SK-N-SH (cell line): ENCODE data around the gene DIS3L2. TPM values are rescaled to one million over a fixed set of nuclear protein-coding genes. Genes with fewer than 3 reads are reported as not detected.

Source experiments
- CTCF ChIA-PET: fragments of 300-600, 350-600 bp; formaldehyde crosslinking; extraction: SDS; loops from one replicate; lab custom pipeline; 2021; lab: Yijun Ruan, JAX
- POLR2A ChIA-PET: fragments of 350-600 bp; sonication (Branson Sonifier 250); formaldehyde crosslinking; extraction: SDS; loops from one replicate; lab custom pipeline; 2020; ENCODE audit warnings: antibody characterized with exemption, inconsistent platforms; lab: Yijun Ruan, JAX
- DNase-seq: peaks from one replicate; pipeline ENCODE4 v3.0.0; 2012
- H2AFZ ChIP-seq: fragments of 200-600 bp; sonication (generic); 2 replicates; pipeline ENCODE4 v1.8.1; 2016; ENCODE audit warnings: antibody characterized with exemption, mild to moderate bottlenecking, low read depth
- H3F3A ChIP-seq: fragments of 200-600 bp; sonication (generic); replicated peaks from 2 replicates; pipeline ENCODE3; 2016; ENCODE audit warnings: antibody characterized with exemption, mild to moderate bottlenecking; ENCODE audit not compliant: insufficient read depth
- H3K27ac ChIP-seq, 2 experiments: fragments of 200-500 bp in 1 of 2; fragments of 200-600 bp in 1 of 2; sonication (Bioruptor generic) in 1 of 2; sonication (generic), shearing (Covaris generic) in 1 of 2; 2 replicates each; pipeline versions ENCODE4 v1.5.1 to v1.6.1; 2014 to 2016; ENCODE audit warnings: low read depth in 2 of 2, inconsistent platforms in 1 of 2, low read length in 1 of 2, mild to moderate bottlenecking in 1 of 2, mixed read lengths in 1 of 2
- H3K27me3 ChIP-seq: fragments of 200-600 bp; sonication (generic), shearing (Covaris generic); 2 replicates; pipeline ENCODE4 v1.6.1; 2016; ENCODE audit warnings: mixed run types; ENCODE audit not compliant: insufficient read depth
- H3K36me3 ChIP-seq, 2 experiments: fragments of 200-500 bp in 1 of 2; fragments of 200-600 bp in 1 of 2; sonication (Bioruptor generic) in 1 of 2; sonication (generic) in 1 of 2; replicated peaks in 1 of 2; 2 replicates each; pipeline versions ENCODE3 to v1.5.1; 2014 to 2016; ENCODE audit warnings: low read length in 1 of 2, mild to moderate bottlenecking in 1 of 2; ENCODE audit not compliant: insufficient read depth in 2 of 2, control insufficient read depth in 1 of 2
- H3K4me1 ChIP-seq, 2 experiments: fragments of 200-500 bp in 1 of 2; fragments of 200-600 bp in 1 of 2; sonication (Bioruptor generic) in 1 of 2; sonication (generic), shearing (Covaris generic) in 1 of 2; 2 replicates each; pipeline versions ENCODE4 v1.5.1 to v1.6.1; 2014 to 2016; ENCODE audit warnings: low read depth in 1 of 2, low read length in 1 of 2, mixed run types in 1 of 2; ENCODE audit not compliant: insufficient read depth in 2 of 2, control insufficient read depth in 1 of 2
- H3K4me2 ChIP-seq: fragments of 200-600 bp; sonication (generic), shearing (Covaris generic); 2 replicates; pipeline ENCODE4 v1.6.1; 2017; ENCODE audit warnings: mixed run types
- H3K4me3 ChIP-seq, 2 experiments: fragments of 200-500 bp in 1 of 2; fragments of 200-600 bp in 1 of 2; sonication (Bioruptor generic) in 1 of 2; sonication (generic), shearing (Covaris generic) in 1 of 2; 2 replicates each; pipeline versions ENCODE4 v1.5.1 to v1.8.1; 2014 to 2016; ENCODE audit warnings: low read depth in 2 of 2, inconsistent platforms in 1 of 2, low read length in 1 of 2, mild to moderate bottlenecking in 1 of 2, mixed read lengths in 1 of 2, moderate library complexity in 1 of 2
- H3K79me2 ChIP-seq: fragments of 200-600 bp; sonication (generic); 2 replicates; pipeline ENCODE4 v1.8.1; 2017; ENCODE audit warnings: mild to moderate bottlenecking; ENCODE audit not compliant: insufficient read depth
- H3K9ac ChIP-seq: fragments of 200-600 bp; sonication (generic); 2 replicates; pipeline ENCODE4 v1.6.1; 2017; ENCODE audit warnings: mixed run types
- H3K9me2 ChIP-seq: fragments of 200-600 bp; sonication (generic); 2 replicates; pipeline ENCODE4 v1.6.1; 2017; ENCODE audit warnings: mixed run types
- H3K9me3 ChIP-seq: fragments of 200-600 bp; sonication (generic); 2 replicates; pipeline ENCODE4 v1.6.1; 2017; ENCODE audit warnings: mixed run types, mild to moderate bottlenecking, moderate library complexity
- H4K20me1 ChIP-seq: fragments of 200-600 bp; sonication (generic); 2 replicates; pipeline ENCODE4 v1.6.1; 2017; ENCODE audit warnings: mild to moderate bottlenecking, mixed run types; ENCODE audit not compliant: insufficient read depth
- EP300 ChIP-seq, 2 experiments: IDR thresholded peaks; 2 replicates each; pipeline versions ENCODE4 v1.4.0 to v1.6.1; 2012; ENCODE audit warnings: borderline replicate concordance in 1 of 2, low read depth in 1 of 2, low read length in 1 of 2
- GABPA ChIP-seq: IDR thresholded peaks from 2 replicates; pipeline ENCODE4 v1.4.0; 2012; ENCODE audit warnings: low read depth, mild to moderate bottlenecking
- NRF1 ChIP-seq: IDR thresholded peaks from 2 replicates; pipeline ENCODE4 v1.6.1; 2012; ENCODE audit warnings: low read depth, mild to moderate bottlenecking, low read length
- POLR2AphosphoS5 ChIP-seq: IDR thresholded peaks from 2 replicates; pipeline ENCODE4 v1.6.1; 2012; ENCODE audit warnings: low read depth, low read length
- RXRA ChIP-seq: IDR thresholded peaks from 2 replicates; pipeline ENCODE4 v1.4.0; 2012; ENCODE audit warnings: low read depth, mild to moderate bottlenecking, borderline replicate concordance
- SIN3A ChIP-seq: IDR thresholded peaks from 2 replicates; pipeline ENCODE4 v1.6.1; 2012; ENCODE audit warnings: low read depth, mild to moderate bottlenecking, low read length, moderate library complexity, borderline replicate concordance
- TEAD4 ChIP-seq: IDR thresholded peaks from 2 replicates; pipeline ENCODE4 v1.4.0; 2012; ENCODE audit warnings: mild to moderate bottlenecking, borderline replicate concordance; ENCODE audit not compliant: insufficient read depth
- WGBS: methylation state at CpG from one replicate; pipeline ENCODE4 v1.1.6; 2017; ENCODE audit warnings: low lambda C conversion rate; 5-methylcytosine and 5-hydroxymethylcytosine counted together
- polyA plus RNA-seq, 3 experiments: library from polyadenylated mRNA; depleted of rRNA; stranded (reverse); fragments of >200 nt; gene quantifications; 2 replicates each; pipeline ENCODE4 v1.2.3, GENCODE V29; 2012
- TF ChIP-seq, protein P1 (sequence below): fragments of 150-350 bp; IDR thresholded peaks from 2 replicates; pipeline ENCODE4 v1.6.1; 2016; ENCODE audit warnings: mild to moderate bottlenecking, low read depth, low read length
- TF ChIP-seq, protein P2 (sequence below): IDR thresholded peaks from 2 replicates; pipeline ENCODE4; 2012
- TF ChIP-seq, protein P3 (sequence below): fragments of 150-350 bp; IDR thresholded peaks from 2 replicates; pipeline ENCODE4 v1.6.1; 2017; ENCODE audit warnings: antibody characterized with exemption, low read length, low read depth, borderline replicate concordance
- TF ChIP-seq, protein P4 (sequence below): IDR thresholded peaks from 2 replicates; pipeline ENCODE4 v1.4.0; 2012; ENCODE audit warnings: low read depth
- TF ChIP-seq, protein P5 (sequence below): fragments of 200-600 bp; sonication (generic); IDR thresholded peaks from 2 replicates; pipeline ENCODE4 v1.6.1; 2017; ENCODE audit warnings: antibody characterized with exemption, mild to moderate bottlenecking, moderate library complexity

The DIS3L2 gene
- polyA plus RNA-seq, 1 of the 3 experiments (the other 2 are of a cell fraction) = 17.9 TPM

DNA sequence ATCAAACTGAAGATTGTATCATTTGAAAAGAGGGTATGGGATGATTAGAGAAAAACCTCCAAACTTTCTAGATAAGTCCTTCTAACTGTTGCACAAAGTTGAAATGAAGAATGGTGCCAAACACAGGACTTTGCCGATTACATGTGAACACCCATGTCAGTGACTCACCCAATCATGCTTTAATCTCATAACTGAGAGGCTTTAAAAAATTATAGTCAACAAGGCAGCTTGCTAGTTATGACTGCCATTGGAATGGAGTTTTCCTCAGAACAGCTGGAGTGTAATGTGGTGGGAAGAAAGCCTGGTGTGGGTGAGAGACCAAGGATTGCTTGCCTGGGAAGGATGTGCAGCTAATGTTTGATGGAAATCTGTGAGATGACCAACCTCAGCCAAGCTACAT lies 318.8 kb downstream of the DIS3L2 start:
- WGBS = 100% methylated on average over 1 of the region's 1 CpG
- CTCF ChIA-PET = interaction anchor here (1.1 to 1.2 kb wide), 3 partner anchors 12 to 355 kb away, joined by 3 to 4 read pairs (median 4); no protein-coding TSS in a partner anchor

DNA sequence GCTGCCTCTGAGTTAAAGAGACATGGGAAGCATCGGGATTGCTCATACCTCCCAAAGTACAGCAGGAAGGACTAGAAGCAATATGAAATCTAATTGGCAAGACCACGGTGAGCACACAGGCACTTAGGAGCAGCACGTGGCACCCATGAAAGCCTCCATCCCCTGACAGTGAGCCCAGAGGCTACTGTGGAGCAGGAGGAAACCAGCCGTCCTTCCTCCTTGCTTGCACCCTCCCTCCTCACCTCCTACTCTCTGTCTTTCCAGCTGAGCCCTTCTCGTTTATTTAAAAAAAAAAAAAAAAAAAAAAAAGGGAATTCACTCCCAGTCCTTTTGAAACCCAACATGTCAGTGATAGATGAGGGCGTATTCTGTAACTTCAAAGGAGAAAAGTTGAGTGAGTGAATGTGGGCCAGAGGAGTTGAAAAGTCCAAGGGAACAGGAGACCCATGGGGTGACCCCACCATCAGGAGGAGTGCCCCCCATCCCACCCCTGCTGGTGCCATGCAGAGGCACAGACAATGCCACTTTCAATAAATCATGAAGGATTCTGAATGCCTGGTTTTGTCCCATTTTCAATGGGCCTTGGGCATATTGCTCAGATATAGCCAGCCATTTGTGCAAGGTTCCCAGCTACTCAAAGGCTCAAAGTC lies 320.5 kb downstream of the DIS3L2 start:
- Histone ChIP-seq H3K9me2 (no peaks in the 10 kb centered on the region), H3K4me2 (no peak overlapping the region), H3F3A (no peaks in the 10 kb centered on the region), H3K4me3 (no peak overlapping the region), H3K4me1 (peaks cover 0 to 8% of the 10 kb centered on the region in 2 experiments; a peak in 1 of 4 replicates), H3K36me3 (peaks cover 0 to 4% of the 10 kb centered on the region in 2 experiments)
- CTCF ChIA-PET = no interaction called here
- 92% methylated on average over 6 of the region's 6 CpGs for WGBS
- TF ChIP-seq EP300 (IDR thresholded peaks at IDR 0.05; ENCODE audit: borderline replicate concordance in 1 of 2, low read depth in 1 of 2, low read length in 1 of 2) = no peak
- TF ChIP-seq, protein P1, sequence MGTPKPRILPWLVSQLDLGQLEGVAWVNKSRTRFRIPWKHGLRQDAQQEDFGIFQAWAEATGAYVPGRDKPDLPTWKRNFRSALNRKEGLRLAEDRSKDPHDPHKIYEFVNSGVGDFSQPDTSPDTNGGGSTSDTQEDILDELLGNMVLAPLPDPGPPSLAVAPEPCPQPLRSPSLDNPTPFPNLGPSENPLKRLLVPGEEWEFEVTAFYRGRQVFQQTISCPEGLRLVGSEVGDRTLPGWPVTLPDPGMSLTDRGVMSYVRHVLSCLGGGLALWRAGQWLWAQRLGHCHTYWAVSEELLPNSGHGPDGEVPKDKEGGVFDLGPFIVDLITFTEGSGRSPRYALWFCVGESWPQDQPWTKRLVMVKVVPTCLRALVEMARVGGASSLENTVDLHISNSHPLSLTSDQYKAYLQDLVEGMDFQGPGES = no peak
- no peak for TF ChIP-seq TEAD4
- TF ChIP-seq RXRA = no peak
- no peak for TF ChIP-seq NRF1
- TF ChIP-seq, protein P2, sequence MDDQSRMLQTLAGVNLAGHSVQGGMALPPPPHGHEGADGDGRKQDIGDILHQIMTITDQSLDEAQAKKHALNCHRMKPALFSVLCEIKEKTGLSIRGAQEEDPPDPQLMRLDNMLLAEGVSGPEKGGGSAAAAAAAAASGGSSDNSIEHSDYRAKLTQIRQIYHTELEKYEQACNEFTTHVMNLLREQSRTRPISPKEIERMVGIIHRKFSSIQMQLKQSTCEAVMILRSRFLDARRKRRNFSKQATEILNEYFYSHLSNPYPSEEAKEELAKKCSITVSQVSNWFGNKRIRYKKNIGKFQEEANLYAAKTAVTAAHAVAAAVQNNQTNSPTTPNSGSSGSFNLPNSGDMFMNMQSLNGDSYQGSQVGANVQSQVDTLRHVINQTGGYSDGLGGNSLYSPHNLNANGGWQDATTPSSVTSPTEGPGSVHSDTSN = no peak
- TF ChIP-seq, all 33 proteins: peak for 0
- no peak for DNase-seq
- Histone ChIP-seq H3K27me3 (no peaks in the 10 kb centered on the region), H3K9ac (no peak overlapping the region), H3K79me2 (no peaks in the 10 kb centered on the region), H4K20me1 (no peaks in the 10 kb centered on the region), H3K27ac (no peak overlapping the region), H3K9me3 (no peaks in the 10 kb centered on the region), H2AFZ (no peak overlapping the region)
- POLR2A ChIA-PET = no interaction called here

More for the DNA sequence above, 318.8 kb downstream of the DIS3L2 start:
- no peak overlapping the region for H3K9ac ChIP-seq
- H3K79me2 ChIP-seq = no peaks in the 10 kb centered on the region
- peaks cover 0 to 7% of the 10 kb centered on the region in 2 experiments for H3K36me3 ChIP-seq
- POLR2A ChIA-PET = no interaction called here
- H3K27me3 ChIP-seq = no peaks in the 10 kb centered on the region
- no peak overlapping the region for H3K4me3 ChIP-seq
- no peaks in the 10 kb centered on the region for H3K9me2 ChIP-seq
- no peak for TF ChIP-seq SIN3A
- TF ChIP-seq, protein P3, sequence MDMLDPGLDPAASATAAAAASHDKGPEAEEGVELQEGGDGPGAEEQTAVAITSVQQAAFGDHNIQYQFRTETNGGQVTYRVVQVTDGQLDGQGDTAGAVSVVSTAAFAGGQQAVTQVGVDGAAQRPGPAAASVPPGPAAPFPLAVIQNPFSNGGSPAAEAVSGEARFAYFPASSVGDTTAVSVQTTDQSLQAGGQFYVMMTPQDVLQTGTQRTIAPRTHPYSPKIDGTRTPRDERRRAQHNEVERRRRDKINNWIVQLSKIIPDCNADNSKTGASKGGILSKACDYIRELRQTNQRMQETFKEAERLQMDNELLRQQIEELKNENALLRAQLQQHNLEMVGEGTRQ = no peak
- TF ChIP-seq, protein P4, sequence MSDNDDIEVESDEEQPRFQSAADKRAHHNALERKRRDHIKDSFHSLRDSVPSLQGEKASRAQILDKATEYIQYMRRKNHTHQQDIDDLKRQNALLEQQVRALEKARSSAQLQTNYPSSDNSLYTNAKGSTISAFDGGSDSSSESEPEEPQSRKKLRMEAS = no peak
- no peak for TF ChIP-seq EP300 (IDR thresholded peaks at IDR 0.05; ENCODE audit: borderline replicate concordance in 1 of 2, low read depth in 1 of 2, low read length in 1 of 2)
- TF ChIP-seq, protein P5, sequence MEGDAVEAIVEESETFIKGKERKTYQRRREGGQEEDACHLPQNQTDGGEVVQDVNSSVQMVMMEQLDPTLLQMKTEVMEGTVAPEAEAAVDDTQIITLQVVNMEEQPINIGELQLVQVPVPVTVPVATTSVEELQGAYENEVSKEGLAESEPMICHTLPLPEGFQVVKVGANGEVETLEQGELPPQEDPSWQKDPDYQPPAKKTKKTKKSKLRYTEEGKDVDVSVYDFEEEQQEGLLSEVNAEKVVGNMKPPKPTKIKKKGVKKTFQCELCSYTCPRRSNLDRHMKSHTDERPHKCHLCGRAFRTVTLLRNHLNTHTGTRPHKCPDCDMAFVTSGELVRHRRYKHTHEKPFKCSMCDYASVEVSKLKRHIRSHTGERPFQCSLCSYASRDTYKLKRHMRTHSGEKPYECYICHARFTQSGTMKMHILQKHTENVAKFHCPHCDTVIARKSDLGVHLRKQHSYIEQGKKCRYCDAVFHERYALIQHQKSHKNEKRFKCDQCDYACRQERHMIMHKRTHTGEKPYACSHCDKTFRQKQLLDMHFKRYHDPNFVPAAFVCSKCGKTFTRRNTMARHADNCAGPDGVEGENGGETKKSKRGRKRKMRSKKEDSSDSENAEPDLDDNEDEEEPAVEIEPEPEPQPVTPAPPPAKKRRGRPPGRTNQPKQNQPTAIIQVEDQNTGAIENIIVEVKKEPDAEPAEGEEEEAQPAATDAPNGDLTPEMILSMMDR = no peak
- no peak for TF ChIP-seq GABPA
- TF ChIP-seq POLR2AphosphoS5 = no peak
- H4K20me1 ChIP-seq = no peaks in the 10 kb centered on the region
- H3K9me3 ChIP-seq = no peaks in the 10 kb centered on the region
- H2AFZ ChIP-seq = no peak overlapping the region
- no peaks in the 10 kb centered on the region for H3F3A ChIP-seq
- no peak overlapping the region for H3K4me2 ChIP-seq
- no peak for DNase-seq
- H3K4me1 ChIP-seq = peaks cover 0 to 4% of the 10 kb centered on the region in 2 experiments; a peak in 1 of 4 replicates
- no peak overlapping the region for H3K27ac ChIP-seq
